OCI-LY7 (cell line): ENCODE measurements around the gene KCNG3. TPM values are rescaled to one million over a fixed set of nuclear protein-coding genes. Genes with fewer than 3 reads are reported as not detected.

Experiments used
- BruUV-seq: library from RNA; stranded (reverse); fragments of 400-500 nt; replicated peaks from 2 replicates; lab custom pipeline; 2021; lab: Mats Ljungman, UMichigan
- CTCF ChIA-PET: fragments of 300-600 bp; sonication (Branson Sonifier 250); formaldehyde crosslinking; loops from one replicate; lab custom pipeline; 2022; ENCODE audit warnings: antibody characterized with exemption; ENCODE audit not compliant: unreplicated experiment; lab: Charles Lee
- POLR2A ChIA-PET: fragments of 300-600 bp; sonication (Branson Sonifier 250); formaldehyde crosslinking; loops from one replicate; lab custom pipeline; 2022; ENCODE audit warnings: antibody characterized with exemption; lab: Charles Lee
- DNase-seq: peaks from one replicate; pipeline ENCODE4 v3.0.0-alpha.2; 2015; ENCODE audit warnings: low spot score
- H2AFZ ChIP-seq: fragments of 200-600 bp; sonication (generic), shearing (Covaris generic); 2 replicates; pipeline ENCODE4 v1.6.1; 2014; ENCODE audit warnings: mild to moderate bottlenecking, antibody characterized with exemption, low read length, moderate library complexity
- H3K27ac ChIP-seq: fragments of 200-600 bp; sonication (generic); 2 replicates; pipeline ENCODE4 v1.5.1; 2014; ENCODE audit warnings: mixed run types, low read depth, mild to moderate bottlenecking, moderate library complexity, low read length, inconsistent platforms; ENCODE audit not compliant: poor library complexity, severe bottlenecking
- H3K36me3 ChIP-seq: fragments of 200-600 bp; sonication (generic); 2 replicates; pipeline ENCODE4 v1.6.1; 2014; ENCODE audit warnings: mild to moderate bottlenecking, antibody characterized with exemption, low read length, moderate library complexity, mixed read lengths; ENCODE audit not compliant: insufficient read depth
- H3K4me1 ChIP-seq: fragments of 200-600 bp; sonication (generic); 2 replicates; pipeline ENCODE4 v1.5.1; 2014; ENCODE audit warnings: mild to moderate bottlenecking, low read length; ENCODE audit not compliant: insufficient read depth, poor library complexity, severe bottlenecking
- H3K4me2 ChIP-seq: fragments of 200-600 bp; sonication (generic); 2 replicates; pipeline ENCODE4 v1.6.1; 2014; ENCODE audit warnings: mild to moderate bottlenecking, low read length
- H3K4me3 ChIP-seq: fragments of 200-600 bp; sonication (generic); 2 replicates; pipeline ENCODE4 v1.5.1; 2014; ENCODE audit warnings: mild to moderate bottlenecking, low read depth, low read length; ENCODE audit not compliant: poor library complexity, severe bottlenecking
- H3K79me2 ChIP-seq: fragments of 200-600 bp; sonication (generic); 2 replicates; pipeline ENCODE4 v1.6.1; 2016; ENCODE audit warnings: low read depth, mild to moderate bottlenecking, low read length, moderate library complexity, mixed read lengths; ENCODE audit not compliant: insufficient read depth
- H3K9me2 ChIP-seq: fragments of 200-600 bp; sonication (generic); 2 replicates; pipeline ENCODE4 v1.6.1; 2016; ENCODE audit warnings: mild to moderate bottlenecking, low read length, mixed read lengths; ENCODE audit not compliant: insufficient read depth
- H3K9me3 ChIP-seq: fragments of 200-600 bp; sonication (generic); 2 replicates; pipeline ENCODE4 v1.6.1; 2014; ENCODE audit warnings: mild to moderate bottlenecking, mixed run types, low read length, mixed read lengths
- H4K20me1 ChIP-seq: fragments of 200-600 bp; sonication (generic); 2 replicates; pipeline ENCODE4 v1.6.1; 2014; ENCODE audit warnings: mild to moderate bottlenecking, antibody characterized with exemption, low read length, moderate library complexity, mixed read lengths; ENCODE audit not compliant: insufficient read depth
- EZH2phosphoT487 ChIP-seq: fragments of 200-600 bp; sonication (generic); IDR thresholded peaks from 2 replicates; pipeline ENCODE4 v1.6.1; 2018; ENCODE audit warnings: low read depth, borderline replicate concordance, mild to moderate bottlenecking, mixed run types, antibody characterized with exemption, low read length, moderate library complexity, mixed read lengths
- intact Hi-C: fragments of 100-400 bp; cut with micrococcal nuclease; formaldehyde crosslinking; loops from one replicate; pipeline ENCODE4 v1.10.0; 2022; ENCODE audit not compliant: unreplicated experiment
- total RNA-seq, 2 experiments: library from RNA; depleted of rRNA in 1 of 2; stranded (reverse); fragments of >200 nt in 1 of 2; shearing (Covaris generic) in 1 of 2; gene quantifications; 2 replicates each; pipeline ENCODE4 v1.2.3, GENCODE V29; 2014 to 2022
- TF ChIP-seq, protein P1 (sequence below): fragments of 200-600 bp; sonication (generic); conservative IDR thresholded peaks from 2 replicates; pipeline ENCODE4 v1.5.1; 2014; ENCODE audit warnings: mild to moderate bottlenecking, antibody characterized with exemption, low read length, moderate library complexity, mixed read lengths

KCNG3 gene
- total RNA-seq, 2 experiments from 2014 or later: 0.08 to 0.19 TPM

GRCh38 chr2:42492691-42493467 is 903 bp downstream of the KCNG3 start:
- DNase-seq: no peak
- H3K4me3 ChIP-seq: no peak overlapping the region
- intact Hi-C loops: no loop called here
- no peaks in the 10 kb centered on the region for H4K20me1 ChIP-seq
- ChIA-PET CTCF (no interaction called here), POLR2A (no interaction called here)
- no peaks in the 10 kb centered on the region for H3K79me2 ChIP-seq
- TF ChIP-seq EZH2phosphoT487: no peak
- TF ChIP-seq, protein P1, sequence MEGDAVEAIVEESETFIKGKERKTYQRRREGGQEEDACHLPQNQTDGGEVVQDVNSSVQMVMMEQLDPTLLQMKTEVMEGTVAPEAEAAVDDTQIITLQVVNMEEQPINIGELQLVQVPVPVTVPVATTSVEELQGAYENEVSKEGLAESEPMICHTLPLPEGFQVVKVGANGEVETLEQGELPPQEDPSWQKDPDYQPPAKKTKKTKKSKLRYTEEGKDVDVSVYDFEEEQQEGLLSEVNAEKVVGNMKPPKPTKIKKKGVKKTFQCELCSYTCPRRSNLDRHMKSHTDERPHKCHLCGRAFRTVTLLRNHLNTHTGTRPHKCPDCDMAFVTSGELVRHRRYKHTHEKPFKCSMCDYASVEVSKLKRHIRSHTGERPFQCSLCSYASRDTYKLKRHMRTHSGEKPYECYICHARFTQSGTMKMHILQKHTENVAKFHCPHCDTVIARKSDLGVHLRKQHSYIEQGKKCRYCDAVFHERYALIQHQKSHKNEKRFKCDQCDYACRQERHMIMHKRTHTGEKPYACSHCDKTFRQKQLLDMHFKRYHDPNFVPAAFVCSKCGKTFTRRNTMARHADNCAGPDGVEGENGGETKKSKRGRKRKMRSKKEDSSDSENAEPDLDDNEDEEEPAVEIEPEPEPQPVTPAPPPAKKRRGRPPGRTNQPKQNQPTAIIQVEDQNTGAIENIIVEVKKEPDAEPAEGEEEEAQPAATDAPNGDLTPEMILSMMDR: no peak
- H3K4me1 ChIP-seq: peaks cover 10% of the 10 kb centered on the region
- no peak overlapping the region for H2AFZ ChIP-seq
- H3K4me2 ChIP-seq: 0 out of 2 replicates have a peak overlapping the region, but pooled peaks have one; percentile 93
- no peak overlapping the region for H3K27ac ChIP-seq
- no TSS peak for BruUV-seq
- H3K9me3 ChIP-seq: no peaks in the 10 kb centered on the region
- no peaks in the 10 kb centered on the region for H3K9me2 ChIP-seq
- H3K36me3 ChIP-seq: no peaks in the 10 kb centered on the region

DNA sequence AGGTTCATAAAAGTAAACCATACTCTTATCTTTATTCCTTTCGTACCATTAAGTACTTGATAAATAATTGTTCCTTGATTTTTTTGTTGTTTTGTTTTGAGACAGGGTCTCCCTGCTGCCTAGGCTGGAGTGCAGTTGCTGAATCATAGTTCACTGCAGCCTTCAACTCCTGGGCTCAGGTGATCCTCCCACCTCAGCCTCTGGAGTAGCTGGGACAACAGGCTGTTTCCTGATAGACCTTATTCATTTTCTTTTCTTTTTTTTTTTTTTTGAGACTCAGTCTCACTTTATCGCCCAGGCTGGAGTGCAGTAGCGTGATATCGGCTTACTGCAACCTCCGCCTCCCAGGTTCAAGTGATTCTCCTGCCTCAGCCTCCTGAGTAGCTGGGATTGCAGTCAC is 5.5 kb downstream of the KCNG3 start:
- ChIA-PET POLR2A (interaction anchor here (1.2 kb wide), 1 partner anchor 10 kb away, joined by 3 read pairs; no protein-coding TSS in a partner anchor), CTCF (no interaction called here)
- Histone ChIP-seq H4K20me1 (no peaks in the 10 kb centered on the region), H3K4me3 (no peak overlapping the region), H3K4me2 (no peak overlapping the region), H3K27ac (no peak overlapping the region), H3K9me3 (no peaks in the 10 kb centered on the region), H2AFZ (no peak overlapping the region), H3K79me2 (no peaks in the 10 kb centered on the region), H3K9me2 (no peaks in the 10 kb centered on the region), H3K4me1 (no peaks in the 10 kb centered on the region), H3K36me3 (no peaks in the 10 kb centered on the region)
- BruUV-seq: no TSS peak
- DNase-seq: no peak
- intact Hi-C loops: no loop called here
- no peak for TF ChIP-seq EZH2phosphoT487
- TF ChIP-seq, protein P1: no peak
